SK-N-SH treated with all-trans-retinoic acid at 6 μM for 48 hours (cell line): ENCODE results near the gene LILRB3.

Experiments used
- ARNTL ChIP-seq: fragments of 450-650 bp; formaldehyde crosslinking; IDR thresholded peaks from 2 replicates; pipeline ENCODE4 v1.5.0; 2020; ENCODE audit warnings: low read depth, mild to moderate bottlenecking, moderate library complexity, borderline replicate concordance
- CSDC2 ChIP-seq: fragments of 250-450 bp; sonication (Bioruptor Pico); IDR thresholded peaks from 2 replicates; pipeline ENCODE4 v1.5.0; 2020; ENCODE audit warnings: mild to moderate bottlenecking, moderate library complexity
- ESRRG ChIP-seq: fragments of 250-450 bp; sonication (Bioruptor Pico); IDR thresholded peaks from 2 replicates; pipeline ENCODE4 v1.6.1; 2021; ENCODE audit warnings: mild to moderate bottlenecking
- ISL1 ChIP-seq: fragments of 250-450 bp; sonication (Bioruptor Pico); IDR thresholded peaks from 2 replicates; pipeline ENCODE4 v2.1.2; 2022; ENCODE audit warnings: mild to moderate bottlenecking, moderate library complexity
- ZC3H10 ChIP-seq: fragments of 250-450 bp; sonication (Bioruptor Pico); IDR thresholded peaks from 2 replicates; pipeline ENCODE4 v1.5.1; 2021; ENCODE audit warnings: mild to moderate bottlenecking, moderate library complexity
- ZNF70 ChIP-seq: fragments of 450-650 bp; formaldehyde crosslinking; IDR thresholded peaks from 2 replicates; pipeline ENCODE4 v1.5.0; 2020; ENCODE audit warnings: mild to moderate bottlenecking, moderate library complexity
- ZNF8 ChIP-seq: fragments of 450-650 bp; formaldehyde crosslinking; IDR thresholded peaks from 2 replicates; pipeline ENCODE4 v1.5.0; 2020; ENCODE audit warnings: mild to moderate bottlenecking, moderate library complexity
- TF ChIP-seq, protein P1 (sequence below): fragments of 250-450 bp; sonication (Bioruptor Pico); IDR thresholded peaks from 2 replicates; pipeline ENCODE4 v1.5.0; 2020; ENCODE audit warnings: mild to moderate bottlenecking, moderate library complexity
- TF ChIP-seq, protein P2 (sequence below): fragments of 250-450 bp; sonication (Bioruptor Pico); IDR thresholded peaks from 2 replicates; pipeline ENCODE4 v1.5.1; 2021; ENCODE audit warnings: mild to moderate bottlenecking, moderate library complexity

DNA sequence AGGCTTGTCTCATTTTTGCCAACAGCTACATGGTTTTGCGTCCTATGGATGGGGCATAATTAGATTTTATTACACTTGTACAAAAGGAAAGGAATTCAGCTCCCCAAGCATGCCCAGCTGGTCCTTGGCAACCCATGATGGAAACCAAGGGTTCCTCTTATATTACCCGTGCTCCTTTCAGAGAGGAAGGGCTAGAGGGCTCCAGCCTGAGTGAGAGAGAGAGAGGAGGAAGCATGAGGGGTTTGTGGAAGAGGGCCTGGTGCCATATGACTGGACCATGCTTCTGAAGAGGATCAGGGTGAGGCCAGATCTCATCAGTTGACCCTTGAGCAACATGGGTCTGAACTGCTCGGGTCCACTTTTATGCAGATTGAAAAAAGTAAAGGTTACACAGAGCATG, 25.7 kb downstream of the LILRB3 start:
- TF ChIP-seq ZNF70, result no peak
- no peak for TF ChIP-seq CSDC2 (CRISPR knock-in tag)
- no peak for TF ChIP-seq ARNTL (CRISPR knock-in tag)
- TF ChIP-seq ZNF8 (CRISPR knock-in tag), result no peak
- TF ChIP-seq, protein P1, sequence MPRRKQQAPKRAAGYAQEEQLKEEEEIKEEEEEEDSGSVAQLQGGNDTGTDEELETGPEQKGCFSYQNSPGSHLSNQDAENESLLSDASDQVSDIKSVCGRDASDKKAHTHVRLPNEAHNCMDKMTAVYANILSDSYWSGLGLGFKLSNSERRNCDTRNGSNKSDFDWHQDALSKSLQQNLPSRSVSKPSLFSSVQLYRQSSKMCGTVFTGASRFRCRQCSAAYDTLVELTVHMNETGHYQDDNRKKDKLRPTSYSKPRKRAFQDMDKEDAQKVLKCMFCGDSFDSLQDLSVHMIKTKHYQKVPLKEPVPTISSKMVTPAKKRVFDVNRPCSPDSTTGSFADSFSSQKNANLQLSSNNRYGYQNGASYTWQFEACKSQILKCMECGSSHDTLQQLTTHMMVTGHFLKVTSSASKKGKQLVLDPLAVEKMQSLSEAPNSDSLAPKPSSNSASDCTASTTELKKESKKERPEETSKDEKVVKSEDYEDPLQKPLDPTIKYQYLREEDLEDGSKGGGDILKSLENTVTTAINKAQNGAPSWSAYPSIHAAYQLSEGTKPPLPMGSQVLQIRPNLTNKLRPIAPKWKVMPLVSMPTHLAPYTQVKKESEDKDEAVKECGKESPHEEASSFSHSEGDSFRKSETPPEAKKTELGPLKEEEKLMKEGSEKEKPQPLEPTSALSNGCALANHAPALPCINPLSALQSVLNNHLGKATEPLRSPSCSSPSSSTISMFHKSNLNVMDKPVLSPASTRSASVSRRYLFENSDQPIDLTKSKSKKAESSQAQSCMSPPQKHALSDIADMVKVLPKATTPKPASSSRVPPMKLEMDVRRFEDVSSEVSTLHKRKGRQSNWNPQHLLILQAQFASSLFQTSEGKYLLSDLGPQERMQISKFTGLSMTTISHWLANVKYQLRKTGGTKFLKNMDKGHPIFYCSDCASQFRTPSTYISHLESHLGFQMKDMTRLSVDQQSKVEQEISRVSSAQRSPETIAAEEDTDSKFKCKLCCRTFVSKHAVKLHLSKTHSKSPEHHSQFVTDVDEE (CRISPR knock-in tag), result no peak
- TF ChIP-seq, protein P2, sequence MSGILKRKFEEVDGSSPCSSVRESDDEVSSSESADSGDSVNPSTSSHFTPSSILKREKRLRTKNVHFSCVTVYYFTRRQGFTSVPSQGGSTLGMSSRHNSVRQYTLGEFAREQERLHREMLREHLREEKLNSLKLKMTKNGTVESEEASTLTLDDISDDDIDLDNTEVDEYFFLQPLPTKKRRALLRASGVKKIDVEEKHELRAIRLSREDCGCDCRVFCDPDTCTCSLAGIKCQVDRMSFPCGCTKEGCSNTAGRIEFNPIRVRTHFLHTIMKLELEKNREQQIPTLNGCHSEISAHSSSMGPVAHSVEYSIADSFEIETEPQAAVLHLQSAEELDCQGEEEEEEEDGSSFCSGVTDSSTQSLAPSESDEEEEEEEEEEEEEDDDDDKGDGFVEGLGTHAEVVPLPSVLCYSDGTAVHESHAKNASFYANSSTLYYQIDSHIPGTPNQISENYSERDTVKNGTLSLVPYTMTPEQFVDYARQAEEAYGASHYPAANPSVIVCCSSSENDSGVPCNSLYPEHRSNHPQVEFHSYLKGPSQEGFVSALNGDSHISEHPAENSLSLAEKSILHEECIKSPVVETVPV, result no peak
- TF ChIP-seq ESRRG (CRISPR knock-in tag), result no peak
- no peak for TF ChIP-seq ZC3H10 (CRISPR knock-in tag)
- TF ChIP-seq ISL1 (CRISPR knock-in tag), result no peak
